IPS DF 4.7 (cell line): Measurements from ENCODE around the gene TFR2.

Experiments used
- DNase-seq: peaks from one replicate; pipeline ENCODE4 v3.0.0-alpha.2; 2013; ENCODE audit warnings: low spot score; ENCODE audit errors: extremely low read depth

The TFR2 gene

DNA sequence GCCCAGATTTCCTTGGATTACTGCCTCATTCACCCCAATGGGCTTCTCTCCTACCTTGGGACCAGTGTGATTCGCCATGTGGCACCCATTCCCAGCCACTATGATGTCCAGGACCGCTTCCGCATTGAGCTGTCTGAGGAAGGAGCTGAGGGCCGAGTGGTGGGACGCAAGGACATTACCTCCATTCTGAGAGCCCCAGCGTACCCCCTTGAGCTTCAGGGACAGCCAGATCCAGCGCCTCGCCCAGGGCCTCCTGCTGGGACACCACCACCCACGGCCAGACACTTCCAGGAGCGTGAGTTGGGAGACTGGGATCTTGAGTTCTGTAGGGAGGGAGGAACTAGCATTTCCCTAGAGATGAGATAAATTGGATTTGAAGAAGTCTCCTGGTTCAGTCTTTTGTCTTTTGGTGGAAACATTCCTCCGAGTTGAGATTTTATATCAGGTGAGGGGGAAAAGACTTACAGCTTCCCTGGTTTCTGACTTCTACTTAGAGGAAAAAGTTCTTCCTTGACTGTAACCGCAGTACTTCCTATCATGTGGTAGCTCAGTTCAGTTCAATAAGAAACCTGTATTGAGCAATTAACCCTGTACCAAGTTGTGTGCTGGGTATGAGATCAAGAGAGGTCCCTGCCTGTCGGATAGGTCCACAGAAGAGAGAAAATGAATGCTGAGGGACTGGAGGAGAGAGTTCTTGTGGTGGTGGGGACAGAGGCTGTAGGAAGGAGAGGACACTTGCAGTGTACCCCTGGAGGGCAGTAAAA lies 27.8 kb downstream of the TFR2 start:
- no peak for DNase-seq

DNA sequence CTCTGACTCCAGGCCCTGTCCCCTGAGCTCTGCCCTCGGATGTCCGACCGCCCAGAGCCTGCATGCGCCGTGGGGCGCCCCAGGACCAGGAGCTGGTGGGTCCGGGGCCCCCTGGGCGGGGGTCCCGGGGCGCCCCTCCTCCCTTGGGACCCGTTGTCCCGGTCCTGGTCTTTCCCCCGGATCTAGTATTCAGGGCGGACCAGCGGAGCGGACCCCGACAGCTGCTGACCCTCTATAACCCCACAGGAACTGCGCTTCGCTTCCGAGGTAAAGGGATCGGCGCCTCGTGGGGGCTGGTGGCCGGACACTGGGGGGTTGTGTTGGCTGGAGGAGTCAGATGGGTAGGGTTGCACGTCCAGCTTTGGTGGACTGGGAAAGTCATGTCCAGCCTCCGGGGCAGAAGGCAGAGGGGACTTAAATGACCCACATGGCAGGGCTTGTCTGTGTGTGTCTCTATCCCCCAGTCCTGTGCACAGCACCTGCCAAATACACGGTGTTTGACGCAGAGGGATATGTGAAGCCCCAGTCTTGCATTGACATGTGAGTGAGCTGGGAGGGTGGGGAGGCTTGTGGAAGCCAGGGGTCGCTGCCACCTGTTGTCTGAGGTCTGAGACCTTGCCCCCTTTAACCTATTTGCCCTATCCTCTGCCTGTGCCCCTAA lies 28.5 kb downstream of the TFR2 start:
- DNase-seq = no peak

DNA sequence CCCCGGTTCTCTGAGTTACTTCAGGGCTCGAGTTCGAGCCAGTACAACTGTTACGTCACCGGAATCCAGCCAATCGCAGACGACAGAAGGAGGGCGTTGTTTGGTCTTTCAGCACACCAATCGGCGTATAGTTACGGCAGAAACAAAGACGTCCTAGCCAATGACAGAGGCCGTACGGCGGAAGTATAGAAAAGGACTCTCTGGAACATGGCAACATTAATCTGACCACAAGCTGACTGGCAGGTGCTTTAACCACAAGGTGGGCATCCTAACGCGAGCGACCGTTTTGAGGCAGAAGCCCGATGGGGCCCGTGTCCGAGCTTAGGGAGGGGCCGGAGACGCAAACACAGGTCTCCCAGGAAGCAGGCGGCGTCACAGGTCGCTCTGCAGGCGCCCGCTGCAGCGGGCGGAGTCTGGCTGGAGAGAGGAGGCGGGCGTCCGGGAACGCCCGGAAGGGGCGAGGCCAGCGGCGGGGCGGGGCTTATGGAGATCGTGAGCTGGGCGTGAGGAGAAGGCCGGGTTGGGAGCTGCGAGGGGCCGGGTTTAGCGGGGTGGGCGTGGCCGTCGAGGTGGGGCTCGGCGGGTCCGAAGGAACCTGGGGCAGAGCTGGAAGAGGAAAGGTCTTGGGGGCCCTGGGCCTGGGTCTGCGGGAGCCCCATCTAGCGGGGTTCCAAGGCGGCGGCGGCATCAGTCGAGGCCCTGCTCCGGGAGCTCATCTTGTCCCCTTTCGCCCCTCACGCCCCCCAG lies 29.2 kb downstream of the TFR2 start, which contains the start of gene MOSPD3:
TSS of gene MOSPD3 (plus strand) at position 558 of the 747 bp plus-strand sequence. CDS start 252 bp downstream, outside the sequence.
- DNase-seq = peak; percentile 100

DNA sequence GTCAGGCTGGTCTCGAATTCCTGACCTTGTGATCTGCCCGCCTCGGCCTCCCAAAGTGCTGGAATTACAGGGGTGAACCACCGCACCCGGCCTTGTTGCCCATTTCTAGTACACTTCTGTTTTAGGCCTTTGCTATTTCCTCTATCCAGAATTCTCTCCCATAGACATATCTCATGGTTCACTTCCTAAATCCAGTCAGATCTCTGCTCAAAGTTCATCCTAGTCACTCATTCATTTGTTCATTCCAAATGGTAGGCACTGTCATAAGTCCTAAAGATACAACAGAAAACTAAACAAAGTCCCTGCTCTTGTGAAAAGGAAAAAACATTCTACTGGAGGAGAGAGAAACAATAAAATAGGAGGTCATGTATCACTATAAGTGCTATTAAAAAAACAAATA lies 31.4 kb downstream of the TFR2 start:
- no peak for DNase-seq

DNA sequence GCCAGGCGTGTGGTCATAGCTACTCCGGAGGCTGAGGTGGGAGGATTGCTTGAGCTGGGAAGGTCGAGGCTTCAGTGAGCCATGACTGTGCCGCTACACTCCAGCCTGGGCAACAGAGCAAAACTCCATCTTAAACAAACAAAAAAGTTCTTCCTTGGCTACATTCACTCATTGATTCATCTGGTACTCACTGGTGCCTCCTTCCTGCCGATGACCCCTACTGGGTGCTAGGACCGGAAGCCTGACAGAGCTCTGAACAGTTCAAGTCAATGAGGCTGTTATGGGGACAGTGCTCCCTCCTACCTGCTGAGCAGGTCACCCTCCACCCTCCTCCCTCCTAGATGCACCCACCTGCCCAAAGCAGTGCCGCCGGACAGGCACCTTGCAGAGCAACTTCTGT lies 34.2 kb downstream of the TFR2 start:
- no peak for DNase-seq

DNA sequence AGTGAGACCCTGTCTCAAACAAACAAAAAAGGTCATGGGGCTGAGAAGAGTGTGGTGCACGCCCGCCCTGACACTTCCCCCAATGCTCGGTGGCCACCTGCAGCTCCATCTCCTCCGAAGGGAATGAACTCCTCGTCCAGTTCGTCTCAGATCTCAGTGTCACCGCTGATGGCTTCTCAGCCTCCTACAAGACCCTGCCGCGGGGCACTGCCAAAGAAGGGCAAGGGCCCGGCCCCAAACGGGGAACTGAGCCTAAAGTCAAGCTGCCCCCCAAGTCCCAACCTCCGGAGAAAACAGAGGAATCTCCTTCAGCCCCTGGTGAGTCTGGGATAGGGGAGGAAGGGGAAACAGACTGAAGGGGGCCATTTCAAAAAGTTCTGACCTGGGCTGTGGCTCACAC lies 35.0 kb downstream of the TFR2 start:
- DNase-seq = no peak

DNA sequence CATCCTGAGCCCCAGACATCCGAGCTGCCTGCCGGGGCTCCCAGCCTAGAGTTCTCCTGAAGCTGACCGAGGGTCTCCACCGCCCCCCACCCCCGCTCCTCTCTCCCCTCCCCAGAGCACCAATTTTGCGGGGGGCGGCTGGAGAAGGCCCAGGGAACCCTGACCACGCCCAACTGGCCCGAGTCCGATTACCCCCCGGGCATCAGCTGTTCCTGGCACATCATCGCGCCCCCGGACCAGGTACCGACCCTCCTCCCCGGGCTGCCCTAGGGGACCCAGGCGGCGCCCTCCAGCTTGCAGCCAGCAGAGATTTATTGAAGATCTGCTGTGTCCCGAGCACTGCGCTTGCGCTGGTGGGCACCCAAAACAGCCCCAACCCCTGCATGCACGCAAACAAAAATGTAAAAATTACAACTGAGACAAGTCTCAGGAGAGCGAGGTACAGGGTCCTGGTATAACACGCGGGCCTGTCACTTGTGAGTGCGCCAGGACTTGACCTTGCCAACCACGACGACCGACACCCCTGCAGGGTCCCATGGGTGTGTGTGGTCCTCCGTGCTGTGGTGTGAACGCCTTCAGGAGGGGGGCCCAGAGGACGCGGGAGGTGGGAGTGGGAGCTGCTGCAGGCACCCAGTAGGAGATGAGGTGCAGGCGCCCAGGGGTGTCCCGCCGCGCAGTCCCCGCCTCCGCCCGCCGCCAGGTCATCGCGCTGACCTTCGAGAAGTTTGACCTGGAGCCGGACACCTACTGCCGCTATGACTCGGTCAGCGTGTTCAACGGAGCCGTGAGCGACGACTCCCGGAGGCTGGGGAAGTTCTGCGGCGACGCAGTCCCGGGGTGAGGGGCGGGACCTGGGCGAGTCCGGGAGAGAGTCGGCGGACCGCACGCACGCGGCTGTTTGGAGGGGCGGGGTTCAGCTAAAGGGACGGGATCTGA lies 36.1 kb downstream of the TFR2 start:
- DNase-seq = no peak

DNA sequence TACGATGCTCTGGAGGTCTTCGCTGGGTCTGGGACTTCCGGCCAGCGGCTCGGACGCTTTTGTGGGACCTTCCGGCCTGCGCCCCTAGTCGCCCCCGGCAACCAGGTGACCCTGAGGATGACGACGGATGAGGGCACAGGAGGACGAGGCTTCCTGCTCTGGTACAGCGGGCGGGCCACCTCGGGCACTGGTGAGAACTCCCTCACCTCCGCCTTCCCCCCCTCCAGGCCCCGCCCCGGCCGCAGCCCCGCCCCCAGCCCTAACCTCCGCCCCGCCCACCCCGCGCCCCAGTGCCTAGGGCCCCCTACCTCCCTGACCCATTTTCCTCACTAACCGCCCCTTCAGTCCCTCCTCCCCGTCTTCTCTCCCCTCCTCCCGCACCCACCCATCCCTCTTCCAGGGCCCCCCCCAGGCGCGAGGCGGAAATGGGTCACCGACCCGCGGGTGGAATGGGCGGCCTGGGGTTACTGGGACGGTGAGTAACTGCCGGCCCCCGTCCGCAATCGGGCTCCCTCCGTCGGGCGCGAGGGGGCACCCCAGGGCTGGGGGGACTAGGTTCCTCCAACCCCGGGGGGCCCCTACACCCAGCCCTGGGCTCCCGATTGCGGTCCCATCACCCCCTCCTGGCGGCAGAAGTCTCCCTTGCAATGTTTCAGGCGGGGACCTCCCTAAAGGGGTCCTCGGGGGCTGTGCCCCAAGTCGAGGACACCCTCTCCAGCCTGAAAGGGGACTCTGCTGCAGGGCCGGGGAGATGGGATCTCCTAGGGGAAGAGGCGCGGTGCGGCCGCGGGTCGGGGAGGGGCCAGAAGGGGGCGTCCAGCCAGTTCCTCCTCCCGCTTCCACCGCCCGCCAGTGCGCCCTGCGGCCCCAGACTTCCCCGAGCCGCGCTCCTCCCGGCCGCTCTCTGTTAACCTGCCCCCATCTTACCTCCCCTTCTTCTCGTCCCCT lies 37.0 kb downstream of the TFR2 start:
- no peak for DNase-seq

DNA sequence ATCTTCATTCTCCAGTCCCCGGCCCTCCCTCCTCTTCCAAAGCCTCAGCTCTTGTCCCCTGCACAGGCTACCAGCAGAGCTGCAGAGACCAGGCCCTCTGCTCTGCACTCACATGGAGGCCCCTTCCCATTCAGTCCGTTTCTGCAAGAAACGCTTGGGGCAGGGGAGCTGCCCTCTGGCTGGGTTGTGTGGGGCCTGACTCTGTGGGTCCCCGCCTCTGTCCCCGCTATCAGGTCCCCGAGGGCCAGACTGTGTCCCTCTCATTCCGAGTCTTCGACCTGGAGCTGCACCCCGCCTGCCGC lies 37.7 kb downstream of the TFR2 start:
- no peak for DNase-seq

DNA sequence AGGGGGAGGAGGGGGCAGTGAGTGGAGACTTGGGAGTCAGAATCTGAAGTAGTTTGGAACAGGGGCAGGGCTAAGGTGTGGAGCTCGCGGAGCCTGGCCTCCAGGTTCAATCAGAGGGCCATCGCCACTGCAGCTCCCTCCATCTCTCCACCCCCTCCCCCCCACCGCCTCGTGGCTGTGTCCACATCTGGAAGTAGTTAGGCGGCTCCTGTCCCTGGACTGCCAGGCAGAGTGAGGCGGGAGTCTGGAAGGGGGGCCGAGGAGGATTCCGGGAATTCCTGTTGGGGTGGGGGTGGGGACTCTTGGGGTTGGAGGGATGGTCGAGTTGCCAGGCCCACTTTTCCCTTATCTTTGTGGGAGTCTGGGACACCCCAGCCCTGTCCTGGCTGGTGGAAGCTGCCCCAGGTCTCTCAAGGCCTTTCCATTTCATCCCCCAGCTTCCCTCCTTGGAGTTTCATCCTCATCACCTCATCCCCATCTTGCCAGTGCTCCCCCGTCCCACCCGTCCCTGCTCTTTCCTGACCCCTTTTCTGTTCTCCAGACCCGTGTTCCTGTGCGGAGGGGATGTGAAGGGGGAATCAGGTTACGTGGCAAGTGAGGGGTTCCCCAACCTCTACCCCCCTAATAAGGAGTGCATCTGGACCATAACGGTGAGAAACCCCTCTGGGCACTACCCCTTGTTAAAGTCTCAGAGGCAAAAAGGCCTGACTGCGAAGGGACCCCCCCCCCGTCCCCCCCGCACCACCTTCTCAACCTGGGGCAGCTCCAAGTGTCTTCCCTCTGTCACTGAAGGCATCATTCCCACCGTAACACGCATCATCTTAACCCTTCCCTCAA lies 38.2 kb downstream of the TFR2 start:
- DNase-seq = no peak

DNA sequence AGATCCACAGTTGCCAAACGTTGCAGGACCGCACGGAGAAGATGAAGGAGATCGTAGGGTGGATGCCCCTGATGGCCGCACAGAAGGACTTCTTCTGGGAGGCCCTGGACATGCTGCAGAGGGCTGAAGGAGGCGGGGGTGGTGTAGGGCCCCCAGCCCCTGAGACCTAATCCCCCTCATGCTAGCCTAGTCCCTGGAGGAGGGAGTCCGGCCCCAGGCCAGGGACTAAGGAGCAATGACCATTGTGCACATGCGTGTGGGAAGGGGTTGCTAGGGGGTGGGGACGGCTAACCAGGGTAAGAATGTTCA lies 40.7 kb downstream of the TFR2 start:
- no peak for DNase-seq

DNA sequence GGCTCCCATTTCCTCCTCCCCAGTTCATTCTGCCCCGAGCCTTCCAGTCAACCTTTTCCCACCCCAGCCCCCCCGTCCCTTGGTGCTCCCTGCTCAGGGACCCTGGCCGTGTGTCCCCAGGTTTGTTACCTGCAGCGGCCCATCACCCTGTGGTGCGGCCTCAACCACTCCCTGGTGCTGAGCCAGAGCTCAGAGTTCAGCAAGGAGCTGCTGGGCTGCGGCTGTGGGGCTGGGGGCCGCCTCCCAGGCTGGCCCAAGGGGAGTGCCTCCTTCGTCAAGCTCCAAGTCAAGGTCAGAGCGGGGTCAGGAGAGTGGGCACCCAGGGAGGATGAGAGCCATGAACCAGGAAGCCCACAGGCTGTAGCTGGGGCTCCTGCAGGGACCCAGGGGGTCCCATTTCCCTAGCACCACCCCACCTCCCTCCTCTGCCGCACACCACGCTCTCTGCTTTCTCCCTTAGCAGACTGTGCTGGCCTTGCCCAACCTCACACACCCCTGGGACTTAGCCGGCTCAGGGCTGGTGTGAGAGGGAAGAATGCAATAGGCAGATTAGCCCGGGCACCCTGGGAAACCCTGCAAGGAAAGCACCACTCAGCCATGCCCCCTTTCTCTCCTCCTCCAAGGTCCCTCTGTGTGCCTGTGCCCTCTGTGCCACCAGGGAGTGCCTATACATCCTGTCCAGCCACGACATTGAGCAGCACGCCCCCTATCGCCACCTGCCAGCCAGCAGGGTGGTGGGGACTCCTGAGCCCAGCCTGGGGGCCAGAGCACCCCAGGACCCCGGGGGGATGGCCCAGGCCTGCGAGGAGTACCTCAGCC lies 41.2 kb downstream of the TFR2 start:
- DNase-seq = no peak

DNA sequence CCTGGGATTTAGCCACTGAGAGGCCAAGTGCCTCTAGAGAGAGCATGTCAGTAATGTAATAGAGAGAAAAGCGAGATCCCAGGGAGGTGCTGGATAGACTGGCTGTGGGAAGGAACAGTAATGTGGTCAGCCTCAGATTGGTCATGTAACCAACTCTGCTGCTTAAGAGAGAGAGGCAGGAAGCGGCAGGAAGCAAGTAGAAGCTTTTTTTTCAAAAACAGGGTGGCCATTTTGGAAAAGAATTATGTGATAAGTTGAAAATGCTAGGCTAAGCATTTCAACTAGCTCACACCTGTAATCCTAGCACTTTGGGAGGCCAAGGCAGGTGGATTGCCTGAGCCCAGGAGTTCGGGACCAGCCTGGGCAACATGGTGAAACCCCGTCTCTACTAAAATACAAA lies 42.9 kb downstream of the TFR2 start:
- DNase-seq = no peak

DNA sequence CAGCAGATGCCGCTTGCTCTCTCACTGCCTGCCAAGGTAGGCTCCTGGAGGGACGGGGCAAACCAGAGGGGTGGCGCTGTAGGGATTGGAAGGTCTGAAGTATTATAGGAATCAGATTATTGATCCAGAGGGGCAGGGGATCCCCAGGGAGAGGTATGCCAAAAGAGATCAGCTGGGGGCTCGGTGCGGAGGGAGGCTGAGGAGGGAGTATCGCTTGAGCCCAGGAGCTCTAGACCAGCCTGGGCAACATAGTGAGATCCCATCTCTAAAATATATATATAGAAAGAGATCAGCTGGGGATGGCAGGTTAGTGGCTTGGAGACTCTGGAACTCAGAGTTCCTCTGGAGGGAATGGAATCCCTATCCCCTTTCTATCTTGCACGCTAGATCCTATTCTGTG lies 46.2 kb downstream of the TFR2 start:
- no peak for DNase-seq

DNA sequence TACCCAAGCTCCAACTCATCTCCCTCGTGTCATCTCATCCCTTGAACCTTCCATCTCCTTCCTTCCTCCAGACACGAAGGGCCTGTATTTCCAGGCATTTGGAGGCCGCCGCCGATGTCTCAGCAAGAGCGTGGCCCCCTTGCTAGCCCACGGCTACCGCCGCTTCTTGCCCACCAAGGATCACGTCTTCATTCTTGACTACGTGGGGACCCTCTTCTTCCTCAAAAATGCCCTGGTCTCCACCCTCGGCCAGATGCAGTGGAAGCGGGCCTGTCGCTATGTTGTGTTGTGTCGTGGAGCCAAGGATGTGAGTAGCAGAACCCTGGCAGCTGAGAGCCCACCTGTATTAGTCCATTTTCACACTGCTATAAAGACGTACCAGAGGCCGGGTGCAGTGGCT lies 49.8 kb downstream of the TFR2 start:
- DNase-seq = no peak

DNA sequence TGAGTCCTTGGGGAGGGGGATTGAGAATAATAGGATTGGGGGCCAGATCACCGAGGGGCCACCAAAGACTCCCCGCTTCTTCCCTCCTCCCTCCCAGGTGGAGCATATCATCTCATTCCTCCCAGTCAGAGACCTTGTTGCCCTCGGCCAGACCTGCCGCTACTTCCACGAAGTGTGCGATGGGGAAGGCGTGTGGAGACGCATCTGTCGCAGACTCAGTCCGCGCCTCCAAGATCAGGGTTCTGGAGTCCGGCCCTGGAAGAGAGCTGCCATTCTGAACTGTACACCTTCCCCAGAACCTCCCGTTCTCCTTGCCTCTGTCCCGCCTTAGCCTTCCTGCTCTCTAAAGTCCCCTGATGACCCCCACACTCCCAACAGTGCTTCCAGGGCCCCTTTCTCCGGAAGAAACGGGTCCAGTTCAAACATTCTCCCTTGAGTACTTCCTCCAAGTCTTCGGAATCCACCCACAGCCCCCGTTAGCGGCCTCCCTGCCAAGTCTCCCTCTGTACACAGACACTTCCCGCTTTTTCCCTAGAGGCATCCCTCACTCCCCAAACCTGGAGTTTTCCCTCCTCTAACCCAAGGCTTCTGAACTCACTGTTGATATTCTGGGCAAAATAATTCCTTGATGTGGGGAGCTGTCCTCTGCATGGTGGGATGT lies 51.1 kb downstream of the TFR2 start:
- DNase-seq = no peak

DNA sequence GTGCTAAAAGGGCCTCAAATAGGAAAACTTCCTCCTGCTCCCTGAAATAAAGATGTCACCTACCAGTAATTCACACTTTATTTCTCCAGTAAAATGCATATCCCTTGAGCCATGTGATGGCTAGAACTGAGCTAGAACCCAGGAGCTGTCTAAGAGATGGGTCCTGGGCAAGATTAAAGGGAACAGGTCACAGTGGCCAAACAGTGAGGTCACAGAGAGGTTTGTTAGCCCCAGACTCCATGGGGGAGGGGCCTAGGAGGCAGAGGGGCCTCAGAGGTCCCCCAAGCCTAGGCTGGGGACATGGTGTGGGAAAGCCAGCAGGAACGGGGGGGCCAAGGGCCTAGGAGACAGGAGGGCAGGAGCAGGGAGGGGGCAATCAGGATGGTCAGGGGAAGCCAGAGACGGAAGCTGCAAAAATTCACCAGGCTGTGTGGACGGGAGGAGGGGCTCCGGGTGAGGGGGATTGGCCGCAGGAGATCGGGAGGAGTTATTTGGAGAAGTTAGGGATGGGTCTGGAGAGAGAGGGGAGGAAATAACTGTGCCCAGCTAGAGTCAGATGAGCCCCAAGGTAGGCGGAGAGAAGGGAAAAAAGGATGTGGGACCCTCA lies 51.9 kb downstream of the TFR2 start:
- DNase-seq = no peak

DNA sequence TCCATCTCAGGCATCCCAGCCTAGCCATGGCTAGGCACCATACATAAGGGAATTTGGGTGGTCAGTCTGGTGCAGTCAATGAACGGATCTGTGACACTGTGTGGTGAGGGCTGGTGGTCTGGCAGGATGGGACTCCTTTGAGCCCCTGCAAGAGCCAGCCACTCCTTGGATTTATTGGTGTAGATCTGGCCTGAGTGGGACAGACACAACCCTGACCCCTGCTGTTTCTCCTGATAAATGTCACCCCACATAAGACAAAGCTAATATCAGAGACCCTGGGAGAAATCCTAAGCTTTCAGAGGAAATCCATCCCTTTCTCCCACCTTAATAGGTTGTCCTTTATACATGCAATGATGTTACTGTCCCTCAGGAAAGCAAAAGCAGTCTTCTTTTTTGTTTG lies 52.9 kb downstream of the TFR2 start:
- no peak for DNase-seq
